HepG2 (cell line): ENCODE results near the gene GALNT12. TPM values are rescaled to one million over a fixed set of nuclear protein-coding genes. Genes with fewer than 3 reads are reported as not detected.
A peak's percentile ranks its signal among the peaks of the same experiment; 100 is the strongest.

Source experiments
- ATAC-seq: fragments of 200-7000 bp; cut with Tn5 transposase; 3 replicates; pipeline ENCODE4 v1.9.1; 2020; ENCODE audit warnings: mild to moderate bottlenecking, moderate library complexity
- BruUV-seq: library from RNA; stranded (reverse); fragments of 400-500 nt; replicated peaks from 2 replicates; lab custom pipeline; 2021; lab: Mats Ljungman, UMichigan
- CTCF ChIA-PET: fragments of 300-600 bp; formaldehyde crosslinking; extraction: SDS; loops from one replicate; lab custom pipeline; 2021; ENCODE audit warnings: low total read pairs, inconsistent platforms, low intra/inter-chr PET ratio; lab: Yijun Ruan, JAX
- POLR2A ChIA-PET: fragments of 350-600 bp; sonication (Branson Sonifier 250); formaldehyde crosslinking; loops from one replicate; lab custom pipeline; 2020; ENCODE audit warnings: antibody characterized with exemption, inconsistent platforms; lab: Yijun Ruan, JAX
- DNase-seq: peaks from one replicate; pipeline ENCODE4 v3.0.0-alpha.2; 2015; ENCODE audit warnings: low spot score
- FAIRE-seq: peaks from 3 replicates; lab custom pipeline; 2011; peaks lifted over from hg19 to GRCh38; lab: Jason Lieb, UNC
- H2AFZ ChIP-seq: one replicate; pipeline ENCODE4 v1.6.1; 2011; ENCODE audit warnings: low read length, inconsistent platforms
- H3K27ac ChIP-seq: fragments of 300-600 bp; 3 replicates; pipeline ENCODE4 v1.8.0; 2011; ENCODE audit warnings: mixed run types, mild to moderate bottlenecking, mixed read lengths, low read length, inconsistent platforms; ENCODE audit not compliant: insufficient read depth; ENCODE audit errors: extremely low read length
- H3K27me3 ChIP-seq, 2 experiments: fragments of 200-600 bp in 1 of 2; 2 replicates in 1 of 2; 3 replicates in 1 of 2; pipeline versions ENCODE4 v1.6.0 to v1.8.0; 2011; ENCODE audit warnings: low read length in 2 of 2, mild to moderate bottlenecking in 2 of 2, moderate library complexity in 2 of 2, inconsistent platforms in 1 of 2; ENCODE audit not compliant: insufficient read depth in 2 of 2, control insufficient read depth in 1 of 2
- H3K36me3 ChIP-seq, 2 experiments: fragments of 200-600 bp in 1 of 2; replicated peaks in 1 of 2; 2 replicates in 1 of 2; 3 replicates in 1 of 2; pipeline versions ENCODE4 v1.5.1 to v1.8.0; 2011; ENCODE audit warnings: low read length in 2 of 2, inconsistent platforms in 1 of 2; ENCODE audit not compliant: insufficient read depth in 2 of 2, control insufficient read depth in 1 of 2
- H3K4me1 ChIP-seq: 2 replicates; pipeline ENCODE4 v1.5.1; 2012; ENCODE audit warnings: low read length, inconsistent platforms; ENCODE audit not compliant: insufficient read depth
- H3K4me2 ChIP-seq: 2 replicates; pipeline ENCODE4 v1.6.0; 2011; ENCODE audit warnings: low read depth, low read length, inconsistent platforms
- H3K4me3 ChIP-seq, 3 experiments: fragments of 200-600 bp in 1 of 3; sonication (generic), shearing (Covaris generic) in 1 of 3; replicated peaks in 1 of 3; 2 replicates each; pipeline ENCODE4 v1.5.1; 2011 to 2016; ENCODE audit warnings: low read length in 3 of 3, inconsistent platforms in 2 of 3, low read depth in 2 of 3, mild to moderate bottlenecking in 2 of 3, control low read depth in 1 of 3, mixed read lengths in 1 of 3; ENCODE audit not compliant: insufficient read depth in 1 of 3
- H3K79me2 ChIP-seq: one replicate; pipeline ENCODE4 v1.6.1; 2011; ENCODE audit warnings: low read length, inconsistent platforms; ENCODE audit not compliant: insufficient read depth
- H3K9ac ChIP-seq: 2 replicates; pipeline ENCODE4 v1.6.0; 2011; ENCODE audit warnings: mild to moderate bottlenecking, low read depth, low read length, inconsistent platforms; ENCODE audit not compliant: insufficient read depth
- H3K9me3 ChIP-seq: 2 replicates; pipeline ENCODE4 v1.5.1; 2012; ENCODE audit warnings: mild to moderate bottlenecking, low read length
- H4K20me1 ChIP-seq: 2 replicates; pipeline ENCODE4 v1.6.0; 2011; ENCODE audit warnings: inconsistent platforms, mild to moderate bottlenecking, low read length, moderate library complexity; ENCODE audit not compliant: insufficient read depth
- CBX2 ChIP-seq, 2 experiments: fragments of 200-600 bp in 1 of 2; sonication (generic); formaldehyde crosslinking in 1 of 2; IDR thresholded peaks; 2 replicates each; pipeline versions ENCODE4 v1.7.0 to v1.8.1; 2018 to 2022; ENCODE audit warnings: low read depth in 2 of 2, low read length in 1 of 2, mild to moderate bottlenecking in 1 of 2, missing genetic modification reagents in 1 of 2
- FOXC1 ChIP-seq: sonication (generic); formaldehyde crosslinking; IDR thresholded peaks from 2 replicates; pipeline ENCODE4 v1.8.0; 2022; ENCODE audit warnings: mild to moderate bottlenecking, missing genetic modification reagents, borderline replicate concordance
- MLX ChIP-seq: IDR thresholded peaks from 2 replicates; pipeline ENCODE4 v1.6.1; 2016
- NAIF1 ChIP-seq: sonication (generic); formaldehyde crosslinking; IDR thresholded peaks from 2 replicates; pipeline ENCODE4 v1.5.0; 2020; ENCODE audit warnings: mild to moderate bottlenecking, missing genetic modification reagents, borderline replicate concordance
- NCOA1 ChIP-seq: sonication (generic); formaldehyde crosslinking; IDR thresholded peaks from 2 replicates; pipeline ENCODE4 v1.9.0; 2021; ENCODE audit warnings: missing genetic modification reagents
- PPARG ChIP-seq: conservative IDR thresholded peaks from 2 replicates; pipeline ENCODE4 v1.6.1; 2016; ENCODE audit warnings: missing biosample characterization, missing genetic modification reagents
- SNAI1 ChIP-seq: sonication (generic); formaldehyde crosslinking; IDR thresholded peaks from 2 replicates; pipeline ENCODE4 v1.5.0; 2020; ENCODE audit warnings: mild to moderate bottlenecking, missing genetic modification reagents, borderline replicate concordance
- SOX5 ChIP-seq: IDR thresholded peaks from 2 replicates; pipeline ENCODE4 v1.6.1; 2016; ENCODE audit warnings: borderline replicate concordance
- SYNCRIP ChIP-seq: fragments of 200-400 bp; formaldehyde crosslinking; IDR thresholded peaks from 2 replicates; pipeline ENCODE4 v1.6.1; 2018; ENCODE audit warnings: mild to moderate bottlenecking, low read depth, low read length; ENCODE audit not compliant: insufficient read depth
- U2AF2 ChIP-seq: fragments of 200-400 bp; formaldehyde crosslinking; IDR thresholded peaks from 2 replicates; pipeline ENCODE4 v1.6.1; 2017; ENCODE audit warnings: low read depth, mild to moderate bottlenecking, low read length
- ZFP62 ChIP-seq: sonication (generic); formaldehyde crosslinking; IDR thresholded peaks from 2 replicates; pipeline ENCODE4 v1.4.0; 2020; ENCODE audit warnings: missing genetic modification reagents
- ZNF30 ChIP-seq: sonication (generic); formaldehyde crosslinking; IDR thresholded peaks from 2 replicates; pipeline ENCODE4 v1.5.0; 2020; ENCODE audit warnings: mild to moderate bottlenecking, missing genetic modification reagents
- ZNF513 ChIP-seq: sonication (generic); formaldehyde crosslinking; conservative IDR thresholded peaks from 2 replicates; pipeline ENCODE4 v1.5.0; 2020; ENCODE audit warnings: missing genetic modification reagents
- ZNF569 ChIP-seq: sonication (generic); formaldehyde crosslinking; IDR thresholded peaks from 2 replicates; pipeline ENCODE4 v1.5.0; 2020; ENCODE audit warnings: mild to moderate bottlenecking, missing genetic modification reagents, moderate library complexity, borderline replicate concordance
- ZNF839 ChIP-seq: sonication (generic); formaldehyde crosslinking; IDR thresholded peaks from 2 replicates; pipeline ENCODE4 v1.4.0; 2020; ENCODE audit warnings: missing genetic modification reagents, mild to moderate bottlenecking, borderline replicate concordance
- WGBS: methylation state at CpG from one replicate; pipeline ENCODE4 v1.1.6; 2017; ENCODE audit warnings: low lambda C conversion rate; 5-methylcytosine and 5-hydroxymethylcytosine counted together
- in situ Hi-C: cut with HindIII; loops from 2 replicates; pipeline ENCODE4 v1.10.0; 2017; ENCODE audit warnings: low pct_unique_long_range_greater_than_20kb; ENCODE audit not compliant: extremely low pct_ligation_motif_present
- intact Hi-C: fragments of 100-400 bp; cut with micrococcal nuclease; formaldehyde crosslinking; loops from one replicate; pipeline ENCODE4 v1.10.0; 2022; ENCODE audit not compliant: unreplicated experiment
- polyA plus RNA-seq, 8 experiments: library from polyadenylated mRNA; depleted of rRNA in 3 of 8; stranded (reverse) in 7 of 8; unstranded in 1 of 8; fragments of >200 nt; fragmentation: Illumina TruSeq in 4 of 8; extraction: Trizol in 4 of 8; gene quantifications; 2 replicates each; pipeline versions ENCODE4 v1.2.1 to v1.2.3, GENCODE V29; 2011 to 2016; ENCODE audit warnings: low read depth in 4 of 8, missing spikeins in 1 of 8, mixed read lengths in 1 of 8; ENCODE audit not compliant: insufficient read depth in 1 of 8
- total RNA-seq, 5 experiments: library from RNA; depleted of rRNA; stranded (reverse); fragments of >200 nt; fragmentation: Illumina TruSeq; extraction: Trizol; gene quantifications; 2 replicates each; pipeline ENCODE4 v1.2.3, GENCODE V29; 2016; ENCODE audit warnings: low read depth in 1 of 5
- TF ChIP-seq, protein P1 (sequence below): sonication (generic); formaldehyde crosslinking; IDR thresholded peaks from 2 replicates; pipeline ENCODE4 v1.9.0; 2022; ENCODE audit warnings: low read depth, missing genetic modification reagents
- TF ChIP-seq, protein P2 (sequence below): sonication (generic); formaldehyde crosslinking; IDR thresholded peaks from 2 replicates; pipeline ENCODE4 v1.4.0; 2020; ENCODE audit warnings: mild to moderate bottlenecking, missing genetic modification reagents

GALNT12 gene
- total and polyA plus RNA-seq, 2 of the 13 experiments (the other 11 are each of a cell fraction or from before 2014, with no cell fraction given), result 0.07 TPM; not detected in 1

GRCh38 chr9:98794802-98795201 lies 12.7 kb upstream of the GALNT12 start:
- WGBS, result 94% methylated on average over 3 of the region's 3 CpGs
- H3K4me3 ChIP-seq, result no peak overlapping the region
- in situ Hi-C loops (no loop called here), intact Hi-C loops (no loop called here)
- H3K27me3 ChIP-seq, result peaks cover 2 to 3% of the 10 kb centered on the region in 2 experiments; a peak in 2 of 5 replicates
- ChIA-PET POLR2A (no interaction called here), CTCF (interaction anchor here (1.4 kb wide), 1 partner anchor 19 kb away, joined by 4 read pairs; no protein-coding TSS in a partner anchor)
- H2AFZ ChIP-seq, result no peak overlapping the region
- H3K79me2 ChIP-seq, result no peaks in the 10 kb centered on the region
- H3K9me3 ChIP-seq, result 0 out of 2 replicates have a peak, but pooled peaks cover 9% of the 10 kb centered on the region
- TF ChIP-seq SOX5 (CRISPR knock-in tag) (no peak), ZNF513 (CRISPR knock-in tag) (no peak), ZFP62 (no peak), NAIF1 (no peak), SNAI1 (CRISPR knock-in tag) (no peak), SYNCRIP (no peak), U2AF2 (no peak), ZNF30 (CRISPR knock-in tag) (no peak), NCOA1 (no peak), ZNF839 (CRISPR knock-in tag) (no peak), MLX (CRISPR knock-in tag) (no peak), ZNF569 (CRISPR knock-in tag) (no peak), FOXC1 (CRISPR knock-in tag) (no peak), PPARG (CRISPR knock-in tag) (no peak), CBX2 (IDR thresholded peaks at IDR 0.05; ENCODE audit: low read depth, low read length) (no peak), CBX2 (CRISPR knock-in tag; IDR thresholded peaks at IDR 0.05; ENCODE audit: low read depth) (no peak)
- TF ChIP-seq, protein P1, sequence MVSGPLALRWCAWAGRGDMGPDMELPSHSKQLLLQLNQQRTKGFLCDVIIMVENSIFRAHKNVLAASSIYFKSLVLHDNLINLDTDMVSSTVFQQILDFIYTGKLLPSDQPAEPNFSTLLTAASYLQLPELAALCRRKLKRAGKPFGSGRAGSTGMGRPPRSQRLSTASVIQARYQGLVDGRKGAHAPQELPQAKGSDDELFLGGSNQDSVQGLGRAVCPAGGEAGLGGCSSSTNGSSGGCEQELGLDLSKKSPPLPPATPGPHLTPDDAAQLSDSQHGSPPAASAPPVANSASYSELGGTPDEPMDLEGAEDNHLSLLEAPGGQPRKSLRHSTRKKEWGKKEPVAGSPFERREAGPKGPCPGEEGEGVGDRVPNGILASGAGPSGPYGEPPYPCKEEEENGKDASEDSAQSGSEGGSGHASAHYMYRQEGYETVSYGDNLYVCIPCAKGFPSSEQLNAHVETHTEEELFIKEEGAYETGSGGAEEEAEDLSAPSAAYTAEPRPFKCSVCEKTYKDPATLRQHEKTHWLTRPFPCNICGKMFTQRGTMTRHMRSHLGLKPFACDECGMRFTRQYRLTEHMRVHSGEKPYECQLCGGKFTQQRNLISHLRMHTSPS (CRISPR knock-in tag), result no peak
- TF ChIP-seq, protein P2, sequence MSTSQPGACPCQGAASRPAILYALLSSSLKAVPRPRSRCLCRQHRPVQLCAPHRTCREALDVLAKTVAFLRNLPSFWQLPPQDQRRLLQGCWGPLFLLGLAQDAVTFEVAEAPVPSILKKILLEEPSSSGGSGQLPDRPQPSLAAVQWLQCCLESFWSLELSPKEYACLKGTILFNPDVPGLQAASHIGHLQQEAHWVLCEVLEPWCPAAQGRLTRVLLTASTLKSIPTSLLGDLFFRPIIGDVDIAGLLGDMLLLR (CRISPR knock-in tag), result no peak
- H3K27ac ChIP-seq, result no peak overlapping the region
- peaks cover 3% of the 10 kb centered on the region; the same call in 1 of the 2 replicates for H4K20me1 ChIP-seq
- H3K9ac ChIP-seq, result no peak overlapping the region
- DNase-seq, result no peak
- H3K36me3 ChIP-seq, result peaks cover 0 to 3% of the 10 kb centered on the region in 2 experiments; a peak in 1 of 5 replicates
- no peak for FAIRE-seq
- H3K4me1 ChIP-seq, result peaks cover 11% of the 10 kb centered on the region
- BruUV-seq, result TSS peak; percentile 39
- H3K4me2 ChIP-seq, result peak overlapping the region; percentile 83
- no peak for ATAC-seq
